NCI-H2196 (cell line): ENCODE measurements around the gene IPPK.

Experiments used
- DNase-seq: peaks from one replicate; lab custom pipeline; 2025; ENCODE audit not compliant: unreplicated experiment; lab: John Stamatoyannopoulos, UW

Gene IPPK

GRCh38 chr9:92658176-92658575 lies 11.8 kb downstream of the IPPK start:
- DNase-seq, result no peak

GRCh38 chr9:92657296-92658094 lies 12.4 kb downstream of the IPPK start:
- DNase-seq, result no peak

GRCh38 chr9:92656537-92656925 lies 13.4 kb downstream of the IPPK start:
- no peak for DNase-seq

- no peak for DNase-seq
Observed at GRCh38 chr9:92655896-92656536, 13.9 kb downstream of the IPPK start.

- DNase-seq, result no peak
Observed at GRCh38 chr9:92655366-92655765, 14.6 kb downstream of the IPPK start.

- DNase-seq, result no peak
Observed at GRCh38 chr9:92654481-92655301, 15.2 kb downstream of the IPPK start.

GRCh38 chr9:92652461-92652860 lies 17.5 kb downstream of the IPPK start:
- no peak for DNase-seq

- DNase-seq, result no peak
Observed at GRCh38 chr9:92650839-92651621, 18.9 kb downstream of the IPPK start.

- no peak for DNase-seq
Observed at GRCh38 chr9:92650296-92650695, 19.6 kb downstream of the IPPK start.

GRCh38 chr9:92649007-92649406 lies 20.9 kb downstream of the IPPK start:
- no peak for DNase-seq

- DNase-seq, result no peak
Observed at GRCh38 chr9:92648474-92648971, 21.4 kb downstream of the IPPK start.

GRCh38 chr9:92647671-92648473 lies 22.1 kb downstream of the IPPK start:
- no peak for DNase-seq

- no peak for DNase-seq
Observed at GRCh38 chr9:92645041-92645440, 24.9 kb downstream of the IPPK start.

GRCh38 chr9:92644278-92644677 lies 25.7 kb downstream of the IPPK start:
- DNase-seq, result no peak

- no peak for DNase-seq
Observed at GRCh38 chr9:92642564-92642963, 27.4 kb downstream of the IPPK start.

- DNase-seq, result no peak
Observed at GRCh38 chr9:92642041-92642451, 27.9 kb downstream of the IPPK start.

- no peak for DNase-seq
Observed at GRCh38 chr9:92641092-92641809, 28.7 kb downstream of the IPPK start.

- no peak for DNase-seq
Observed at GRCh38 chr9:92640398-92641091, 29.4 kb downstream of the IPPK start.

- DNase-seq, result no peak
Observed at GRCh38 chr9:92639791-92640271, 30.1 kb downstream of the IPPK start.
